T-helper 1 cell (primary cell): ENCODE data around the gene PCNX2.
"Not testable (repeated sequence)": the region's sequence is repeated elsewhere in the genome, so short reads cannot be mapped to it uniquely, and the experiment has no call there.

Experiments used
- DNase-seq, 5 donors: peaks; one replicate each; pipeline ENCODE4 v3.0.0-alpha.2; 2012 to 2020

Gene PCNX2

GRCh38 chr1:233215135-233215760, 80.3 kb downstream of the PCNX2 start:
- DNase-seq: no peak

- DNase-seq: no peak
Observed at GRCh38 chr1:233211595-233211994, 83.9 kb downstream of the PCNX2 start.

- no peak for DNase-seq
Observed at GRCh38 chr1:233211106-233211505, 84.4 kb downstream of the PCNX2 start.

GRCh38 chr1:233209481-233209880, 86.0 kb downstream of the PCNX2 start:
- no peak for DNase-seq

- DNase-seq: no peak
Observed at GRCh38 chr1:233208687-233209086, 86.8 kb downstream of the PCNX2 start.

GRCh38 chr1:233197940-233198339, 97.6 kb downstream of the PCNX2 start:
- DNase-seq: no peak

- no peak for DNase-seq
Observed at GRCh38 chr1:233193741-233194140, 101.8 kb downstream of the PCNX2 start.

- DNase-seq: no peak
Observed at GRCh38 chr1:233190987-233191386, 104.5 kb downstream of the PCNX2 start.

GRCh38 chr1:233189526-233189925, 106.0 kb downstream of the PCNX2 start:
- DNase-seq: no peak

GRCh38 chr1:233188061-233188460, 107.5 kb downstream of the PCNX2 start:
- no peak for DNase-seq

GRCh38 chr1:233183226-233184020, 112.1 kb downstream of the PCNX2 start:
- DNase-seq: no peak

GRCh38 chr1:233182587-233182986, 112.9 kb downstream of the PCNX2 start:
- DNase-seq: no peak

GRCh38 chr1:233180641-233181364, 114.7 kb downstream of the PCNX2 start:
- DNase-seq: no peak

GRCh38 chr1:233179638-233180037, 115.9 kb downstream of the PCNX2 start:
- not testable (repeated sequence) for DNase-seq

- DNase-seq: peak in 1 of 5 donors; percentile 7
Observed at GRCh38 chr1:233172201-233172600, 123.3 kb downstream of the PCNX2 start.

GRCh38 chr1:233170741-233171140, 124.8 kb downstream of the PCNX2 start:
- DNase-seq: no peak

- no peak for DNase-seq
Observed at GRCh38 chr1:233168384-233168783, 127.1 kb downstream of the PCNX2 start.

GRCh38 chr1:233166896-233167295, 128.6 kb downstream of the PCNX2 start:
- DNase-seq: no peak

- DNase-seq: no peak
Observed at GRCh38 chr1:233163696-233164095, 131.8 kb downstream of the PCNX2 start.

GRCh38 chr1:233158322-233158721, 137.2 kb downstream of the PCNX2 start:
- DNase-seq: no peak

- no peak for DNase-seq
Observed at GRCh38 chr1:233157245-233157644, 138.3 kb downstream of the PCNX2 start.

- DNase-seq: no peak
Observed at GRCh38 chr1:233151861-233152260, 143.7 kb downstream of the PCNX2 start.

GRCh38 chr1:233144434-233144833, 151.1 kb downstream of the PCNX2 start:
- DNase-seq: no peak

GRCh38 chr1:233143241-233143640, 152.3 kb downstream of the PCNX2 start:
- DNase-seq: no peak
